Measurements from ENCODE around the gene ICOS.

- TF ChIP-seq CTCF (IDR thresholded peaks at IDR 0.05; ENCODE audit: low read depth, low read length, missing input control) (no peak), REST (IDR thresholded peaks at IDR 0.05) (no peak), SP1 (IDR thresholded peaks at IDR 0.05) (no peak), RXRA (IDR thresholded peaks at IDR 0.05) (no peak), RAD21 (IDR thresholded peaks at IDR 0.05) (no peak), YY1 (IDR thresholded peaks at IDR 0.05) (no peak), ZBTB33 (IDR thresholded peaks at IDR 0.05) (no peak), FOXA1 (IDR thresholded peaks at IDR 0.05) (no peak)
- TF ChIP-seq, protein P1, sequence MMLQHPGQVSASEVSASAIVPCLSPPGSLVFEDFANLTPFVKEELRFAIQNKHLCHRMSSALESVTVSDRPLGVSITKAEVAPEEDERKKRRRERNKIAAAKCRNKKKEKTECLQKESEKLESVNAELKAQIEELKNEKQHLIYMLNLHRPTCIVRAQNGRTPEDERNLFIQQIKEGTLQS (IDR thresholded peaks at IDR 0.05), result no peak
These were observed 386 bp downstream of the ICOS start for GRCh38 chr2:203936949-203937348.

All from liver (tissue), 3 donors.